Measurements from ENCODE around the gene EVI2A.
"Not testable (repeated sequence)": the region's sequence is repeated elsewhere in the genome, so short reads cannot be mapped to it uniquely, and the experiment has no call there.

EVI2A gene

GRCh38 chr17:31349454-31349853, 28.0 kb upstream of the EVI2A start:
- H3K4me3 ChIP-seq (replicated peaks; ENCODE audit: low read depth, low read length) = no peak overlapping the region
- TF ChIP-seq CTCF (IDR thresholded peaks at IDR 0.05; ENCODE audit: low read length, missing control alignments) = no peak
- DNase-seq (ENCODE audit: low read depth) = no peak

- DNase-seq (ENCODE audit: low read depth); H3K4me3 ChIP-seq (replicated peaks; ENCODE audit: low read depth, low read length): not testable (repeated sequence)
Measured at GRCh38 chr17:31345191-31345747, 23.8 kb upstream of the EVI2A start.

- H3K4me3 ChIP-seq (replicated peaks; ENCODE audit: low read depth, low read length) = no peak overlapping the region
- TF ChIP-seq CTCF (IDR thresholded peaks at IDR 0.05; ENCODE audit: low read length, missing control alignments) = peak; percentile 6
- peak; percentile 77 for DNase-seq (ENCODE audit: low read depth)
Measured at GRCh38 chr17:31339906-31340661, 18.7 kb upstream of the EVI2A start.

GRCh38 chr17:31329221-31329620, 7.8 kb upstream of the EVI2A start:
- no peak for DNase-seq (ENCODE audit: low read depth)
- no peak for TF ChIP-seq CTCF (IDR thresholded peaks at IDR 0.05; ENCODE audit: low read length, missing control alignments)
- no peak overlapping the region for H3K4me3 ChIP-seq (replicated peaks; ENCODE audit: low read depth, low read length)

GRCh38 chr17:31328160-31328535, 6.7 kb upstream of the EVI2A start:
- no peak for TF ChIP-seq CTCF (IDR thresholded peaks at IDR 0.05; ENCODE audit: low read length, missing control alignments)
- no peak overlapping the region for H3K4me3 ChIP-seq (replicated peaks; ENCODE audit: low read depth, low read length)
- DNase-seq (ENCODE audit: low read depth) = peak; percentile 28

- peak; percentile 81 for DNase-seq (ENCODE audit: low read depth)
- no peak overlapping the region for H3K4me3 ChIP-seq (replicated peaks; ENCODE audit: low read depth, low read length)
Measured at GRCh38 chr17:31327534-31328159, 6.2 kb upstream of the EVI2A start.

More at GRCh38 chr17:31327534-31328159, 6.2 kb upstream of the EVI2A start:
- TF ChIP-seq CTCF (IDR thresholded peaks at IDR 0.05; ENCODE audit: low read length, missing control alignments) = no peak

Data from fibroblast of pulmonary artery (primary cell).